HepG2 (cell line): ENCODE results near the gene DOHH. TPM values are rescaled to one million over a fixed set of nuclear protein-coding genes. Genes with fewer than 3 reads are reported as not detected.

ENCODE experiments used
- ATF7 ChIP-seq, 2 experiments: fragments of 450-650 bp in 1 of 2; sonication (generic) in 1 of 2; formaldehyde crosslinking in 1 of 2; IDR thresholded peaks; 2 replicates each; pipeline versions ENCODE4 v1.4.0 to v1.6.1; 2016 to 2020; ENCODE audit warnings: antibody characterized with exemption in 1 of 2, mild to moderate bottlenecking in 1 of 2, missing genetic modification reagents in 1 of 2
- HNRNPUL1 ChIP-seq: fragments of 200-400 bp; formaldehyde crosslinking; IDR thresholded peaks from 2 replicates; pipeline ENCODE4 v1.6.1; 2017; ENCODE audit warnings: low read depth, mild to moderate bottlenecking, low read length, moderate library complexity
- IKZF4 ChIP-seq: sonication (generic); formaldehyde crosslinking; IDR thresholded peaks from 2 replicates; pipeline ENCODE4 v1.5.1; 2020; ENCODE audit warnings: borderline replicate concordance, mild to moderate bottlenecking, low read depth, missing genetic modification reagents; ENCODE audit errors: not compliant biosample characterization
- KDM4B ChIP-seq: sonication (generic); formaldehyde crosslinking; IDR thresholded peaks from 2 replicates; pipeline ENCODE4 v1.4.0; 2020; ENCODE audit warnings: missing genetic modification reagents
- MYNN ChIP-seq: sonication (generic); formaldehyde crosslinking; IDR thresholded peaks from 2 replicates; pipeline ENCODE4 v1.4.0; 2020; ENCODE audit warnings: mild to moderate bottlenecking, low read depth, missing genetic modification reagents
- NCOA5 ChIP-seq: sonication (generic); formaldehyde crosslinking; IDR thresholded peaks from 2 replicates; pipeline ENCODE4 v1.4.0; 2020; ENCODE audit warnings: missing genetic modification reagents
- PCBP1 ChIP-seq: fragments of 200-400 bp; formaldehyde crosslinking; IDR thresholded peaks from 2 replicates; pipeline ENCODE4 v1.6.1; 2017; ENCODE audit warnings: mild to moderate bottlenecking, low read depth, low read length, borderline replicate concordance
- PRMT3 ChIP-seq: sonication (generic); formaldehyde crosslinking; IDR thresholded peaks from 2 replicates; pipeline ENCODE4 v1.8.1; 2022; ENCODE audit warnings: low read depth, mild to moderate bottlenecking, moderate library complexity, missing genetic modification reagents, borderline replicate concordance
- RNF219 ChIP-seq: sonication (generic); formaldehyde crosslinking; IDR thresholded peaks from 2 replicates; pipeline ENCODE4 v1.5.0; 2020; ENCODE audit warnings: mild to moderate bottlenecking, missing genetic modification reagents
- SRSF1 ChIP-seq: fragments of 200-400 bp; formaldehyde crosslinking; optimal IDR thresholded peaks from 2 replicates; pipeline ENCODE3; 2017; ENCODE audit warnings: mild to moderate bottlenecking, low read depth, low read length, moderate library complexity
- STAT5B ChIP-seq: sonication (generic); formaldehyde crosslinking; IDR thresholded peaks from 2 replicates; pipeline ENCODE4 v1.4.0; 2020; ENCODE audit warnings: missing genetic modification reagents
- ZBTB2 ChIP-seq: sonication (generic); formaldehyde crosslinking; IDR thresholded peaks from 2 replicates; pipeline ENCODE4 v1.8.0; 2022; ENCODE audit warnings: low read depth, missing genetic modification reagents
- ZBTB26 ChIP-seq: IDR thresholded peaks from 2 replicates; pipeline ENCODE4 v1.6.1; 2016; ENCODE audit warnings: missing compliant biosample characterization, missing genetic modification reagents, borderline replicate concordance
- ZIK1 ChIP-seq: sonication (generic); formaldehyde crosslinking; IDR thresholded peaks from 2 replicates; pipeline ENCODE4 v1.5.0; 2020; ENCODE audit warnings: mild to moderate bottlenecking, low read depth, missing genetic modification reagents, borderline replicate concordance
- ZNF282 ChIP-seq: fragments of 450-650 bp; IDR thresholded peaks from 2 replicates; pipeline ENCODE4 v1.6.1; 2018; ENCODE audit not compliant: partially characterized antibody
- ZNF354B ChIP-seq: sonication (generic); formaldehyde crosslinking; IDR thresholded peaks from 2 replicates; pipeline ENCODE4 v1.8.0; 2022; ENCODE audit warnings: mild to moderate bottlenecking, missing genetic modification reagents
- ZNF484 ChIP-seq: sonication (generic); formaldehyde crosslinking; IDR thresholded peaks from 2 replicates; pipeline ENCODE4 v1.5.1; 2020; ENCODE audit warnings: mild to moderate bottlenecking, low read depth, missing genetic modification reagents, borderline replicate concordance
- ZNF674 ChIP-seq: sonication (generic); formaldehyde crosslinking; IDR thresholded peaks from 2 replicates; pipeline ENCODE4 v1.5.0; 2020; ENCODE audit warnings: low read depth, mild to moderate bottlenecking, missing genetic modification reagents
- ZNF792 ChIP-seq: IDR thresholded peaks from 2 replicates; pipeline ENCODE4 v1.6.1; 2016
- polyA plus RNA-seq, 8 experiments: library from polyadenylated mRNA; depleted of rRNA in 3 of 8; stranded (reverse) in 7 of 8; unstranded in 1 of 8; fragments of >200 nt; fragmentation: Illumina TruSeq in 4 of 8; extraction: Trizol in 4 of 8; gene quantifications; 2 replicates each; pipeline versions ENCODE4 v1.2.1 to v1.2.3, GENCODE V29; 2011 to 2016; ENCODE audit warnings: low read depth in 4 of 8, missing spikeins in 1 of 8, mixed read lengths in 1 of 8; ENCODE audit not compliant: insufficient read depth in 1 of 8
- total RNA-seq, 5 experiments: library from RNA; depleted of rRNA; stranded (reverse); fragments of >200 nt; fragmentation: Illumina TruSeq; extraction: Trizol; gene quantifications; 2 replicates each; pipeline ENCODE4 v1.2.3, GENCODE V29; 2016; ENCODE audit warnings: low read depth in 1 of 5
- TF ChIP-seq, protein P1 (sequence below): sonication (generic); formaldehyde crosslinking; IDR thresholded peaks from 2 replicates; pipeline ENCODE4 v1.4.0; 2020; ENCODE audit warnings: missing genetic modification reagents
- TF ChIP-seq, protein P2 (sequence below): sonication (generic); formaldehyde crosslinking; IDR thresholded peaks from 2 replicates; pipeline ENCODE4 v1.8.0; 2022; ENCODE audit warnings: mild to moderate bottlenecking, missing genetic modification reagents, moderate library complexity

The DOHH gene
- total and polyA plus RNA-seq, 2 of the 13 experiments (the other 11 are each of a cell fraction or from before 2014, with no cell fraction given) = 3.5 to 13.7 TPM

DNA sequence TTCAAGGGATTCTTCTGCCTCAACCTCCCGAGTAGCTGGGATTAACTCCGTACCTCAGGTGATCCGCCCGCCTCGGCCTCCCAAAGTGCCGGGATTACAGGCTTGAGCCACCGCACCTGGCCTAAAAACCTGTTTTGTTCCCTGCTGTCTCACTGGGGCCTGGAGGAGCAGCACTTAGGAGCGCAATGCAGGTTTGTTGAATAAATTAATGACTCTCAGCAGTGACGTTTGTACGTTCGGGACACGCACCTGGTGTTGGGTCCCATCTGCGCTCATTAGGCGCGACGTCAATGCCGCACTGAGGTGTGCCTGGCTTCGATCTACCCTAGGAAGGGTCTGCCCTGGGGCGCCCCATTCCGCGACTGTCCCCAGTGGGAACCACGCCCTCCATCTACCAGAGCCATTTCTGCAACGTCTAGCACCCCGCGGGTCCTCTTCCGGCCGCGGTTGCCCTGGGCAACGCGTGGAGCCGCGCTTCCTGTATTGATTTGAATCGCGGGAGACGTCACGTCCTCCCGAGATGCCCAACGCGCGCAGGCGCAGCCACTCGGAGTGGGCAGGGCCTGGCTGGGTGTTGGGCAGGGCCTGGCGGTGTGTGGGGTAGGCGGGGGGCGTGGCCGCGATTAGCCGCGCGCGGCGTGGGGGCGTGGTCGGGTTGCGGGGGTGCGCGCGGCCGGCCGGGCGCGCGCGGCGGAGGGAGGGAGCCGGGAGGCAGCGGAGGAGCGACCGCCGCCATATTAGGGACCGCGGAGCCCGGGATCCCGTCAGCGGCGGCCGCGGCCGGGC, 5.3 kb upstream of the DOHH start, which contains the start of gene FZR1 (continued):
- TF ChIP-seq, protein P1, sequence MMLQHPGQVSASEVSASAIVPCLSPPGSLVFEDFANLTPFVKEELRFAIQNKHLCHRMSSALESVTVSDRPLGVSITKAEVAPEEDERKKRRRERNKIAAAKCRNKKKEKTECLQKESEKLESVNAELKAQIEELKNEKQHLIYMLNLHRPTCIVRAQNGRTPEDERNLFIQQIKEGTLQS (CRISPR knock-in tag) = peak; percentile 7; the same call in 1 of the 2 replicates
- TF ChIP-seq ZNF282 (no peak), HNRNPUL1 (no peak), PRMT3 (no peak), MYNN (CRISPR knock-in tag) (no peak), ZIK1 (CRISPR knock-in tag) (no peak), ZBTB26 (CRISPR knock-in tag) (peak; percentile 34; the same call in 1 of the 2 replicates), ATF7 (IDR thresholded peaks at IDR 0.05) (no peak), ATF7 (CRISPR knock-in tag; IDR thresholded peaks at IDR 0.05) (no peak), RNF219 (CRISPR knock-in tag) (no peak), ZNF674 (no peak), NCOA5 (CRISPR knock-in tag) (no peak), PCBP1 (no peak), KDM4B (CRISPR knock-in tag) (peak; percentile 26; the same call in 1 of the 2 replicates), ZNF484 (no peak), IKZF4 (no peak), STAT5B (no peak), ZNF792 (CRISPR knock-in tag) (peak; percentile 59; the same call in 1 of the 2 replicates), ZBTB2 (CRISPR knock-in tag) (no peak; the same call in 1 of the 2 replicates), ZNF354B (CRISPR knock-in tag) (no peak), SRSF1 (no peak)
- TF ChIP-seq, protein P2, sequence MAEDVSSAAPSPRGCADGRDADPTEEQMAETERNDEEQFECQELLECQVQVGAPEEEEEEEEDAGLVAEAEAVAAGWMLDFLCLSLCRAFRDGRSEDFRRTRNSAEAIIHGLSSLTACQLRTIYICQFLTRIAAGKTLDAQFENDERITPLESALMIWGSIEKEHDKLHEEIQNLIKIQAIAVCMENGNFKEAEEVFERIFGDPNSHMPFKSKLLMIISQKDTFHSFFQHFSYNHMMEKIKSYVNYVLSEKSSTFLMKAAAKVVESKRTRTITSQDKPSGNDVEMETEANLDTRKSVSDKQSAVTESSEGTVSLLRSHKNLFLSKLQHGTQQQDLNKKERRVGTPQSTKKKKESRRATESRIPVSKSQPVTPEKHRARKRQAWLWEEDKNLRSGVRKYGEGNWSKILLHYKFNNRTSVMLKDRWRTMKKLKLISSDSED (CRISPR knock-in tag) = no peak
